MM.1S (cell line): ENCODE data around the gene MFSD6.

ENCODE experiments used
- DNase-seq: peaks from one replicate; pipeline ENCODE4 v3.0.0-alpha.2; 2015
- H2AFZ ChIP-seq: fragments of 300-600 bp; sonication (generic); 2 replicates; pipeline ENCODE4 v1.6.0; 2016; ENCODE audit warnings: antibody characterized with exemption, low read length
- H3F3A ChIP-seq: fragments of 300-600 bp; sonication (generic); 2 replicates; pipeline ENCODE4 v1.6.1; 2016; ENCODE audit warnings: mild to moderate bottlenecking, antibody characterized with exemption, low read length, moderate library complexity, mixed read lengths; ENCODE audit not compliant: insufficient read depth
- H3K27ac ChIP-seq: fragments of 300-600 bp; sonication (generic); 2 replicates; pipeline ENCODE4 v1.5.1; 2016; ENCODE audit warnings: mild to moderate bottlenecking, low read length
- H3K27me3 ChIP-seq: fragments of 300-600 bp; sonication (generic); replicated peaks from 2 replicates; pipeline ENCODE4 v1.6.0; 2016; ENCODE audit warnings: low read length; ENCODE audit not compliant: insufficient read depth
- H3K36me3 ChIP-seq: fragments of 300-600 bp; sonication (generic); replicated peaks from 2 replicates; pipeline ENCODE4 v1.6.1; 2016; ENCODE audit warnings: mild to moderate bottlenecking, low read length, mixed read lengths; ENCODE audit not compliant: insufficient read depth
- H3K4me1 ChIP-seq: fragments of 300-600 bp; sonication (generic); 2 replicates; pipeline ENCODE4 v1.6.1; 2016; ENCODE audit warnings: low read length, mixed read lengths
- H3K4me2 ChIP-seq: fragments of 300-600 bp; sonication (generic); 2 replicates; pipeline ENCODE4 v1.6.0; 2016; ENCODE audit warnings: low read depth, low read length
- H3K4me3 ChIP-seq: fragments of 300-600 bp; sonication (generic); 2 replicates; pipeline ENCODE4 v1.5.1; 2016; ENCODE audit warnings: low read length, mixed read lengths
- H3K79me2 ChIP-seq: fragments of 300-600 bp; sonication (generic); 2 replicates; pipeline ENCODE4 v1.6.1; 2016; ENCODE audit warnings: mixed run types, low read length, mixed read lengths
- H3K9ac ChIP-seq: fragments of 300-600 bp; sonication (generic); 2 replicates; pipeline ENCODE4 v1.6.1; 2016; ENCODE audit warnings: low read length, mixed read lengths
- H3K9me2 ChIP-seq: fragments of 300-600 bp; sonication (generic); replicated peaks from 2 replicates; pipeline ENCODE4 v1.6.1; 2016; ENCODE audit warnings: mild to moderate bottlenecking, low read length, mixed read lengths; ENCODE audit not compliant: insufficient read depth
- H3K9me3 ChIP-seq: fragments of 300-600 bp; sonication (generic); replicated peaks from 2 replicates; pipeline ENCODE4 v1.6.1; 2016; ENCODE audit warnings: mild to moderate bottlenecking, low read length, mixed read lengths; ENCODE audit not compliant: insufficient read depth
- H4K20me1 ChIP-seq: fragments of 300-600 bp; sonication (generic); 2 replicates; pipeline ENCODE4 v1.6.1; 2016; ENCODE audit warnings: mild to moderate bottlenecking, low read length, moderate library complexity, mixed read lengths; ENCODE audit not compliant: insufficient read depth
- CTCF ChIP-seq: fragments of 300-600 bp; sonication (generic); IDR thresholded peaks from 2 replicates; pipeline ENCODE4 v1.5.1; 2016; ENCODE audit warnings: antibody characterized with exemption, low read length, mixed read lengths
- EZH2 ChIP-seq: fragments of 300-600 bp; sonication (generic); optimal IDR thresholded peaks from 2 replicates; pipeline ENCODE3; 2017; ENCODE audit warnings: low read depth, mild to moderate bottlenecking, antibody characterized with exemption, low read length, mixed read lengths
- EZH2phosphoT487 ChIP-seq: fragments of 300-600 bp; sonication (generic); IDR thresholded peaks from 2 replicates; pipeline ENCODE4 v1.6.1; 2018; ENCODE audit warnings: antibody characterized with exemption, low read length

The MFSD6 gene

GRCh38 chr2:190530248-190530900 is 122.2 kb downstream of the MFSD6 start:
- Histone ChIP-seq H3K36me3 (no peaks in the 10 kb centered on the region), H3K79me2 (peaks cover under 1% of the 10 kb centered on the region; the same call in 1 of the 2 replicates), H4K20me1 (no peaks in the 10 kb centered on the region), H2AFZ (no peak overlapping the region), H3K4me3 (no peak overlapping the region), H3F3A (peaks cover 12% of the 10 kb centered on the region; the same call in 1 of the 2 replicates), H3K9ac (no peak overlapping the region), H3K9me2 (no peaks in the 10 kb centered on the region), H3K27ac (no peak overlapping the region), H3K4me1 (peaks cover 8% of the 10 kb centered on the region), H3K9me3 (no peaks in the 10 kb centered on the region), H3K27me3 (no peaks in the 10 kb centered on the region), H3K4me2 (no peak overlapping the region)
- no peak for DNase-seq
- TF ChIP-seq CTCF = no peak
- no peak for TF ChIP-seq EZH2
- no peak for TF ChIP-seq EZH2phosphoT487

GRCh38 chr2:190532581-190532980 is 124.4 kb downstream of the MFSD6 start:
- no peak for TF ChIP-seq EZH2
- TF ChIP-seq CTCF = no peak
- no peak for TF ChIP-seq EZH2phosphoT487
- Histone ChIP-seq H3K9me3 (no peaks in the 10 kb centered on the region), H3K36me3 (no peaks in the 10 kb centered on the region), H3K9me2 (no peaks in the 10 kb centered on the region), H3K4me3 (no peak overlapping the region), H3K27ac (no peak overlapping the region), H4K20me1 (no peaks in the 10 kb centered on the region), H3K27me3 (no peaks in the 10 kb centered on the region), H3F3A (peaks cover 13% of the 10 kb centered on the region; the same call in 1 of the 2 replicates), H3K9ac (no peak overlapping the region), H3K4me2 (no peak overlapping the region), H2AFZ (no peak overlapping the region), H3K4me1 (peaks cover 13% of the 10 kb centered on the region), H3K79me2 (peaks cover 5% of the 10 kb centered on the region; the same call in 1 of the 2 replicates)
- no peak for DNase-seq

- Histone ChIP-seq H3K4me3 (peak overlapping the region; percentile 81), H2AFZ (peak overlapping the region; percentile 90), H3F3A (peaks cover 13% of the 10 kb centered on the region; the same call in 1 of the 2 replicates), H3K9ac (peak overlapping the region; percentile 91), H3K27me3 (no peaks in the 10 kb centered on the region), H3K9me2 (no peaks in the 10 kb centered on the region), H3K79me2 (peaks cover 5% of the 10 kb centered on the region; the same call in 1 of the 2 replicates), H3K36me3 (no peaks in the 10 kb centered on the region), H3K27ac (peak overlapping the region; percentile 83; the same call in 1 of the 2 replicates), H3K9me3 (no peaks in the 10 kb centered on the region), H3K4me1 (peaks cover 13% of the 10 kb centered on the region), H3K4me2 (peak overlapping the region; percentile 97), H4K20me1 (no peaks in the 10 kb centered on the region)
- no peak for DNase-seq
- TF ChIP-seq CTCF (no peak), EZH2 (no peak), EZH2phosphoT487 (no peak)
Measured at GRCh38 chr2:190533175-190533967, 125.2 kb downstream of the MFSD6 start.
